ENCODE results near the gene KIAA0586.
"Not testable (repeated sequence)": the region's sequence is repeated elsewhere in the genome, so short reads cannot be mapped to it uniquely, and the experiment has no call there.

KIAA0586 gene

GRCh38 chr14:58479975-58480374 is 52.5 kb downstream of the KIAA0586 start:
- Histone ChIP-seq H3K9me3 (ENCODE audit: control insufficient read depth, insufficient read depth, low read length) (no peaks in the 10 kb centered on the region), H3K9ac (ENCODE audit: low read depth, low read length) (no peak overlapping the region), H3K36me3 (ENCODE audit: insufficient read depth, low read length) (no peaks in the 10 kb centered on the region), H3K4me1 (ENCODE audit: insufficient read depth, low read length) (no peaks in the 10 kb centered on the region)

- H3K4me1 ChIP-seq (ENCODE audit: insufficient read depth, low read length), result no peaks in the 10 kb centered on the region
- no peak overlapping the region for H3K9ac ChIP-seq (ENCODE audit: low read depth, low read length)
- H3K9me3 ChIP-seq (ENCODE audit: control insufficient read depth, insufficient read depth, low read length), result no peaks in the 10 kb centered on the region
- no peaks in the 10 kb centered on the region for H3K36me3 ChIP-seq (ENCODE audit: insufficient read depth, low read length)
Measured at GRCh38 chr14:58484176-58484575, 56.7 kb downstream of the KIAA0586 start.

- Histone ChIP-seq H3K36me3 (ENCODE audit: insufficient read depth, low read length) (peaks cover 4% of the 10 kb centered on the region; the same call in 1 of the 2 replicates), H3K9me3 (ENCODE audit: control insufficient read depth, insufficient read depth, low read length) (no peaks in the 10 kb centered on the region), H3K9ac (ENCODE audit: low read depth, low read length) (no peak overlapping the region)
Measured at GRCh38 chr14:58488550-58488949, 61.0 kb downstream of the KIAA0586 start.

GRCh38 chr14:58491593-58491992 is 64.1 kb downstream of the KIAA0586 start:
- peaks cover 4% of the 10 kb centered on the region; the same call in 1 of the 2 replicates for H3K36me3 ChIP-seq (ENCODE audit: insufficient read depth, low read length)
- H3K9me3 ChIP-seq (ENCODE audit: control insufficient read depth, insufficient read depth, low read length), result no peaks in the 10 kb centered on the region

More at GRCh38 chr14:58488550-58488949, 61.0 kb downstream of the KIAA0586 start:
- H3K4me1 ChIP-seq (ENCODE audit: insufficient read depth, low read length), result no peaks in the 10 kb centered on the region

GRCh38 chr14:58492044-58492443 is 64.5 kb downstream of the KIAA0586 start:
- Histone ChIP-seq H3K36me3 (ENCODE audit: insufficient read depth, low read length) (peaks cover 4% of the 10 kb centered on the region; the same call in 1 of the 2 replicates), H3K4me1 (ENCODE audit: insufficient read depth, low read length) (no peaks in the 10 kb centered on the region), H3K9me3 (ENCODE audit: control insufficient read depth, insufficient read depth, low read length) (no peaks in the 10 kb centered on the region), H3K9ac (ENCODE audit: low read depth, low read length) (no peak overlapping the region)

More at GRCh38 chr14:58491593-58491992, 64.1 kb downstream of the KIAA0586 start:
- Histone ChIP-seq H3K9ac (ENCODE audit: low read depth, low read length) (no peak overlapping the region), H3K4me1 (ENCODE audit: insufficient read depth, low read length) (no peaks in the 10 kb centered on the region)

GRCh38 chr14:58501214-58501816 is 73.8 kb downstream of the KIAA0586 start:
- H3K4me1 ChIP-seq (ENCODE audit: insufficient read depth, low read length), result no peaks in the 10 kb centered on the region
- H3K9me3 ChIP-seq (ENCODE audit: control insufficient read depth, insufficient read depth, low read length), result no peaks in the 10 kb centered on the region
- H3K36me3 ChIP-seq (ENCODE audit: insufficient read depth, low read length), result no peaks in the 10 kb centered on the region
- no peak overlapping the region for H3K9ac ChIP-seq (ENCODE audit: low read depth, low read length)

- Histone ChIP-seq H3K36me3 (ENCODE audit: insufficient read depth, low read length) (no peaks in the 10 kb centered on the region), H3K9me3 (ENCODE audit: control insufficient read depth, insufficient read depth, low read length) (no peaks in the 10 kb centered on the region)
Measured at GRCh38 chr14:58513272-58513671, 85.8 kb downstream of the KIAA0586 start.

GRCh38 chr14:58517592-58517991 is 90.1 kb downstream of the KIAA0586 start:
- Histone ChIP-seq H3K36me3 (ENCODE audit: insufficient read depth, low read length) (peaks cover 9% of the 10 kb centered on the region; the same call in 1 of the 2 replicates), H3K9me3 (ENCODE audit: control insufficient read depth, insufficient read depth, low read length) (no peaks in the 10 kb centered on the region), H3K4me1 (ENCODE audit: insufficient read depth, low read length) (no peaks in the 10 kb centered on the region), H3K9ac (ENCODE audit: low read depth, low read length) (no peak overlapping the region)

More at GRCh38 chr14:58513272-58513671, 85.8 kb downstream of the KIAA0586 start:
- Histone ChIP-seq H3K9ac (ENCODE audit: low read depth, low read length) (no peak overlapping the region), H3K4me1 (ENCODE audit: insufficient read depth, low read length) (no peaks in the 10 kb centered on the region)

- not testable (repeated sequence) for H3K36me3 ChIP-seq (ENCODE audit: insufficient read depth, low read length); H3K4me1 ChIP-seq (ENCODE audit: insufficient read depth, low read length); H3K9me3 ChIP-seq (ENCODE audit: control insufficient read depth, insufficient read depth, low read length); H3K9ac ChIP-seq (ENCODE audit: low read depth, low read length)
Measured at GRCh38 chr14:58525691-58526090, 98.2 kb downstream of the KIAA0586 start.

- peaks cover 5% of the 10 kb centered on the region; the same call in 1 of the 2 replicates for H3K4me1 ChIP-seq (ENCODE audit: insufficient read depth, low read length)
- H3K9ac ChIP-seq (ENCODE audit: low read depth, low read length), result no peak overlapping the region
- H3K36me3 ChIP-seq (ENCODE audit: insufficient read depth, low read length), result no peaks in the 10 kb centered on the region
- H3K9me3 ChIP-seq (ENCODE audit: control insufficient read depth, insufficient read depth, low read length), result no peaks in the 10 kb centered on the region
Measured at GRCh38 chr14:58533446-58533845, 105.9 kb downstream of the KIAA0586 start.

- H3K36me3 ChIP-seq (ENCODE audit: insufficient read depth, low read length), result no peaks in the 10 kb centered on the region
- no peaks in the 10 kb centered on the region for H3K9me3 ChIP-seq (ENCODE audit: control insufficient read depth, insufficient read depth, low read length)
- peaks cover 5% of the 10 kb centered on the region; the same call in 1 of the 2 replicates for H3K4me1 ChIP-seq (ENCODE audit: insufficient read depth, low read length)
- H3K9ac ChIP-seq (ENCODE audit: low read depth, low read length), result no peak overlapping the region
Measured at GRCh38 chr14:58535044-58535443, 107.5 kb downstream of the KIAA0586 start.

GRCh38 chr14:58537004-58537403 is 109.5 kb downstream of the KIAA0586 start:
- Histone ChIP-seq H3K36me3 (ENCODE audit: insufficient read depth, low read length) (no peaks in the 10 kb centered on the region), H3K9me3 (ENCODE audit: control insufficient read depth, insufficient read depth, low read length) (no peaks in the 10 kb centered on the region), H3K4me1 (ENCODE audit: insufficient read depth, low read length) (peaks cover 5% of the 10 kb centered on the region; the same call in 1 of the 2 replicates), H3K9ac (ENCODE audit: low read depth, low read length) (no peak overlapping the region)

GRCh38 chr14:58540749-58541632 is 113.5 kb downstream of the KIAA0586 start:
- H3K9me3 ChIP-seq (ENCODE audit: control insufficient read depth, insufficient read depth, low read length), result no peaks in the 10 kb centered on the region
- no peak overlapping the region for H3K9ac ChIP-seq (ENCODE audit: low read depth, low read length)
- H3K36me3 ChIP-seq (ENCODE audit: insufficient read depth, low read length), result no peaks in the 10 kb centered on the region
- H3K4me1 ChIP-seq (ENCODE audit: insufficient read depth, low read length), result no peaks in the 10 kb centered on the region

GRCh38 chr14:58541633-58542022 is 114.1 kb downstream of the KIAA0586 start:
- Histone ChIP-seq H3K36me3 (ENCODE audit: insufficient read depth, low read length) (no peaks in the 10 kb centered on the region), H3K9me3 (ENCODE audit: control insufficient read depth, insufficient read depth, low read length) (no peaks in the 10 kb centered on the region), H3K4me1 (ENCODE audit: insufficient read depth, low read length) (no peaks in the 10 kb centered on the region), H3K9ac (ENCODE audit: low read depth, low read length) (no peak overlapping the region)

GRCh38 chr14:58543253-58543652 is 115.7 kb downstream of the KIAA0586 start:
- H3K36me3 ChIP-seq (ENCODE audit: insufficient read depth, low read length), result no peaks in the 10 kb centered on the region
- H3K9ac ChIP-seq (ENCODE audit: low read depth, low read length), result no peak overlapping the region
- no peaks in the 10 kb centered on the region for H3K9me3 ChIP-seq (ENCODE audit: control insufficient read depth, insufficient read depth, low read length)
- H3K4me1 ChIP-seq (ENCODE audit: insufficient read depth, low read length), result no peaks in the 10 kb centered on the region
